DOHH2 (cell line): ENCODE results near the gene ABLIM3.

Source experiments
- EZH2phosphoT487 ChIP-seq: fragments of 200-600 bp; sonication (generic); IDR thresholded peaks from 2 replicates; pipeline ENCODE4 v1.6.1; 2017; ENCODE audit warnings: borderline replicate concordance, mild to moderate bottlenecking, antibody characterized with exemption, low read length, moderate library complexity, mixed read lengths
- TF ChIP-seq, protein P1 (sequence below): fragments of 200-600 bp; sonication (generic); IDR thresholded peaks from one replicate; pipeline ENCODE4 v1.5.1; 2014; ENCODE audit warnings: antibody characterized with exemption, mild to moderate bottlenecking, low read depth, low read length; ENCODE audit not compliant: poor library complexity, severe bottlenecking

DNA sequence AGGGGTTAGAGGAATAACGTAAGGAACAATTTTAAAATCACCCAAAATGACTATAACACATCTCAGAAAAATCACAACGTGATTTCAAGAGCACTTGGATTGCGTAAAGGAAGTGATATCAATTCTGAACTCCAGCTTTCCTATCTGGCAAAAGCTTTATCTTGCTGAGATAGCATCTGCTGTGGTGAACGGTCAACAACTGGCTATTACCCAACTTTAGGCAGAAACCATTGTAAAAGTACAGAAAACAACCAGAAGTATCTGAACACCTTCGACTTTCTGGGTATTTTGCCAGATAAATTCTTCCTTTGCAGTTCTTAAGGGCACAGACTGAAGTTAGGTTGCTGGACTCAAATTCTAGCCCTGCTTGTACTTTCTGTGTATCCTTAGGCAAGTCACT lies 9.2 kb downstream of the ABLIM3 start:
- TF ChIP-seq, protein P1, sequence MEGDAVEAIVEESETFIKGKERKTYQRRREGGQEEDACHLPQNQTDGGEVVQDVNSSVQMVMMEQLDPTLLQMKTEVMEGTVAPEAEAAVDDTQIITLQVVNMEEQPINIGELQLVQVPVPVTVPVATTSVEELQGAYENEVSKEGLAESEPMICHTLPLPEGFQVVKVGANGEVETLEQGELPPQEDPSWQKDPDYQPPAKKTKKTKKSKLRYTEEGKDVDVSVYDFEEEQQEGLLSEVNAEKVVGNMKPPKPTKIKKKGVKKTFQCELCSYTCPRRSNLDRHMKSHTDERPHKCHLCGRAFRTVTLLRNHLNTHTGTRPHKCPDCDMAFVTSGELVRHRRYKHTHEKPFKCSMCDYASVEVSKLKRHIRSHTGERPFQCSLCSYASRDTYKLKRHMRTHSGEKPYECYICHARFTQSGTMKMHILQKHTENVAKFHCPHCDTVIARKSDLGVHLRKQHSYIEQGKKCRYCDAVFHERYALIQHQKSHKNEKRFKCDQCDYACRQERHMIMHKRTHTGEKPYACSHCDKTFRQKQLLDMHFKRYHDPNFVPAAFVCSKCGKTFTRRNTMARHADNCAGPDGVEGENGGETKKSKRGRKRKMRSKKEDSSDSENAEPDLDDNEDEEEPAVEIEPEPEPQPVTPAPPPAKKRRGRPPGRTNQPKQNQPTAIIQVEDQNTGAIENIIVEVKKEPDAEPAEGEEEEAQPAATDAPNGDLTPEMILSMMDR, result no peak
- no peak for TF ChIP-seq EZH2phosphoT487
